Activated T-helper 2 cell treated with anti-CD3 and anti-CD28 coated beads, Interferon-gamma antibody, Interleukin-2, Interleukin-4, amounts not matched to agents 10 μg/mL and 5 μg/mL and 100 μg/mL, durations not matched to agents 14 hours and 24 hours and 36 hours (primary cell): Measurements from ENCODE around the gene EPS8L1. TPM values are rescaled to one million over a fixed set of nuclear protein-coding genes. Genes with fewer than 3 reads are reported as not detected.

Experiments
- DNase-seq: peaks from one replicate; pipeline ENCODE4 v3.0.0; 2021; ENCODE audit warnings: low spot score
- H3K27ac Mint-ChIP-seq: one replicate; pipeline ENCODE4 v1.8.0; 2021; ENCODE audit warnings: mixed read lengths
- H3K27me3 Mint-ChIP-seq: one replicate; pipeline ENCODE4 v1.8.0; 2021; ENCODE audit warnings: low read depth, mixed read lengths
- H3K36me3 Mint-ChIP-seq: one replicate; pipeline ENCODE4 v1.8.0; 2021; ENCODE audit warnings: low read depth, mixed read lengths
- H3K4me1 Mint-ChIP-seq: one replicate; pipeline ENCODE4 v1.8.0; 2021; ENCODE audit warnings: low read depth, mixed read lengths
- H3K4me3 Mint-ChIP-seq: one replicate; pipeline ENCODE4 v1.8.0; 2021; ENCODE audit warnings: low read depth, mild to moderate bottlenecking, moderate library complexity, mixed read lengths
- H3K9me3 Mint-ChIP-seq: one replicate; pipeline ENCODE4 v1.8.0; 2021; ENCODE audit warnings: mixed read lengths
- intact Hi-C: fragments of 100-400 bp; cut with micrococcal nuclease; formaldehyde crosslinking; loops from one replicate; pipeline ENCODE4 v1.15.1; 2023
- total RNA-seq: library from RNA; stranded (reverse); gene quantifications from 2 replicates; pipeline ENCODE4 v1.2.3, GENCODE V29; 2022

Gene EPS8L1
- total RNA-seq, 1 donor from 2014 or later: 6.6 TPM

GRCh38 chr19:55118401-55118991 is 42.8 kb downstream of the EPS8L1 start:
- H3K9me3 Mint-ChIP-seq: no peaks in the 10 kb centered on the region
- peaks cover 17% of the 10 kb centered on the region for H3K36me3 Mint-ChIP-seq
- H3K4me1 Mint-ChIP-seq: peaks cover 29% of the 10 kb centered on the region
- H3K27ac Mint-ChIP-seq: peak overlapping the region; percentile 93
- peaks cover 13% of the 10 kb centered on the region for H3K27me3 Mint-ChIP-seq
- DNase-seq: peak; percentile 16
- H3K4me3 Mint-ChIP-seq: peak overlapping the region; percentile 96
- intact Hi-C loops: loop anchor here (5.0 to 10.0 kb wide), 2 partner anchors 139 to 506 kb away; partner anchors contain the start of genes PPP6R1 and ZNF784

DNA sequence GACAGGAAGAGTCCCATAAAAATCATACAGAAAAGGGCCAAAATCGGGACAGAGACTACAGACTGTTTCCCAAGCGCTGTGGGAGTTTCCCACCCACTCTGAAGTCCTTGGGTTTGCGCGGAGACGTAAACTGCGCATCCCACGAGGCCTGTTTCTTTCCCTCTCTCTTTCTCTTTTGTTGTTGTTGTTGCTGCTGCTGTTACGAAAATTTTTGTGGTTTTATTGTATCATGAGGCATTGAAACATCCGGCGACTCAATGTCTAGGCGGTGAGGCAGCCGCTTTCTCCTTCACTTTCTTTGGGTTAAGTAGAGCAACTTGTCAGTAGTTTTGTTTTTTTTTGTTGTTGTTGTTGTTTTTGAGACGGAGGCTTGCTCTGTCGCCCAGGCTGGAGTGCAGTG is 43.4 kb downstream of the EPS8L1 start:
- Mint-ChIP-seq H3K27me3 (peaks cover 19% of the 10 kb centered on the region), H3K4me1 (peaks cover 29% of the 10 kb centered on the region), H3K4me3 (peak overlapping the region; percentile 96), H3K9me3 (no peaks in the 10 kb centered on the region), H3K27ac (peak overlapping the region; percentile 21), H3K36me3 (peaks cover 17% of the 10 kb centered on the region)
- no peak for DNase-seq
- intact Hi-C loops: loop anchor here (5.0 to 10.0 kb wide), 2 partner anchors 138 to 506 kb away; partner anchors contain the start of genes PPP6R1 and ZNF784

GRCh38 chr19:55131421-55131820 is 55.8 kb downstream of the EPS8L1 start:
- no peaks in the 10 kb centered on the region for H3K36me3 Mint-ChIP-seq
- H3K27me3 Mint-ChIP-seq: peaks cover 19% of the 10 kb centered on the region
- H3K27ac Mint-ChIP-seq: no peak overlapping the region
- intact Hi-C loops: no loop called here
- H3K4me1 Mint-ChIP-seq: no peaks in the 10 kb centered on the region
- no peaks in the 10 kb centered on the region for H3K9me3 Mint-ChIP-seq
- no peak overlapping the region for H3K4me3 Mint-ChIP-seq
- DNase-seq: no peak

GRCh38 chr19:55132453-55133129 is 56.9 kb downstream of the EPS8L1 start:
- H3K4me3 Mint-ChIP-seq: no peak overlapping the region
- H3K4me1 Mint-ChIP-seq: no peaks in the 10 kb centered on the region
- no peak for DNase-seq
- intact Hi-C loops: no loop called here
- no peak overlapping the region for H3K27ac Mint-ChIP-seq
- no peaks in the 10 kb centered on the region for H3K36me3 Mint-ChIP-seq
- H3K27me3 Mint-ChIP-seq: peaks cover 10% of the 10 kb centered on the region
- H3K9me3 Mint-ChIP-seq: no peaks in the 10 kb centered on the region

DNA sequence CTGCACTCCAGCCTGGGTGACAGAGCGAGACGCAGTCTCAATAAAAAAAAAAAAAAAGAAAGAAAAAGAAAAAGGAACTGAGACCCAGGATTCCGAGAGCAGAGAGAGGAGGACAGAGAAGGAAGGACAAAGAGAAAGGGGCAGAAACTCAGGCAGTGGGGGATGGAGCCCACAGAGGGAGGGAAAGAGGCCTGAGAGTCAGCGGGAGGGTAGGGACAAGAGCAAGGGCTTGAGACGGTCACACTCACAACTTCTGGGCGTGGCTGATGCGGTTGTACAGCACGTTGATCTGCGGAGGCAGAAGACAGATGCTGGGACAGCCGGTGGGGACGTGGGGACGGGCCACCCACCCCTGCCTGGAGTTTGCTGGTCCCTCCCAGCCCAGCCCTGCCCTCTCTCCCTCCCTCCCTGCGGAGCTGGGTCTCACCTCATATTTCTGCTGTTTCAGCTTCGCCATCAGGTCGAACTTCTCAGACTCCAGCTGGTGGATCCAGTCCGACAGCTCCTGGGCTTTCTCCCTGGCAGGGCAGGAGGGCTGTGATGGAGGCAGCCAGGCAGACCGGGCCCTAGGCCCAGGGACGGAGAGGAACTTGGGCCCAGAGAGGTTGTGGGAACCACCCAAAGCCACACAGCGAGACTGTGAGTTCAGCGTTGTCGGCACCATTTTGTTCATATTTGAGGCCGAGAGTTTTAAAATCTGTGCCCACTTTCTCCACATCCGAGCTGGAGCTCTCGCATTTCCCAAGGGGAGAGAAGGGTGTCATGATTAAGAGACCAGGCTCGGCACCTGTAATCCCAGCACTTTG is 58.2 kb downstream of the EPS8L1 start:
- H3K27me3 Mint-ChIP-seq: peaks cover 10% of the 10 kb centered on the region
- no peak overlapping the region for H3K27ac Mint-ChIP-seq
- H3K9me3 Mint-ChIP-seq: no peaks in the 10 kb centered on the region
- DNase-seq: no peak
- intact Hi-C loops: no loop called here
- no peak overlapping the region for H3K4me3 Mint-ChIP-seq
- H3K4me1 Mint-ChIP-seq: no peaks in the 10 kb centered on the region
- H3K36me3 Mint-ChIP-seq: no peaks in the 10 kb centered on the region

DNA sequence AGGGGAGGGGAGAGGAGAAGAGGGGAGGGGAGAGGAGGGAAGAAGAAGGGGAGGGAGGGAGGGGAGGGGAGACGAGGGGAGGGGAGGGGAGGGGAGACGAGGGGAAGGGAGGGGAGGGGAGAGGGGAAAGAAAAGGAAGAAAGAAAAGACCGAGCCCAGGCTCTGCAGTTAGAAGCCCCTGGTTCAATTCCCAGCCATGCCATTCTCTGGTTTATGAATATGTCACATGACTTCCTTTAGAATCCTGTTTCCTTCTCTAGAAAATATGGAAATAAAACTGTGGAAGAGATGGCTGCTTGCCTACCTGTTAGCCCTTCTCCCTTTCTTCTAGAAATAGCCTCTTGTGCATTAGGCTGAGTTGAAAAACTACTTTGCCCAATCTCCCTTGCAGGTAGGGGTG is 59.1 kb downstream of the EPS8L1 start:
- Mint-ChIP-seq H3K36me3 (no peaks in the 10 kb centered on the region), H3K4me1 (no peaks in the 10 kb centered on the region), H3K4me3 (no peak overlapping the region), H3K27me3 (peaks cover 10% of the 10 kb centered on the region), H3K9me3 (no peaks in the 10 kb centered on the region), H3K27ac (no peak overlapping the region)
- no peak for DNase-seq
- intact Hi-C loops: no loop called here

GRCh38 chr19:55136399-55137102 is 60.9 kb downstream of the EPS8L1 start:
- Mint-ChIP-seq H3K9me3 (no peaks in the 10 kb centered on the region), H3K27me3 (peaks cover 8% of the 10 kb centered on the region), H3K36me3 (no peaks in the 10 kb centered on the region), H3K27ac (no peak overlapping the region), H3K4me3 (no peak overlapping the region), H3K4me1 (no peaks in the 10 kb centered on the region)
- intact Hi-C loops: no loop called here
- DNase-seq: no peak

Other genes starting within 250 kb of the EPS8L1 start
- not detected in 2 replicates for gene KIR2DS4, start 243.2 kb upstream of the EPS8L1 start, total RNA-seq
- gene KIR3DL2, start 225.4 kb upstream of the EPS8L1 start, total RNA-seq: 0.64 and 0.69 TPM in 2 replicates
- gene FCAR, start 201.6 kb upstream of the EPS8L1 start, total RNA-seq: not detected in 2 replicates
- not detected in 2 replicates for gene NCR1, start 169.7 kb upstream of the EPS8L1 start, total RNA-seq
- not detected in 2 replicates for gene NLRP7, start 128.3 kb upstream of the EPS8L1 start, total RNA-seq
- 13.5 and 14.1 TPM in 2 replicates for gene NLRP2, start 109.5 kb upstream of the EPS8L1 start, total RNA-seq
- gene GP6, start 37.6 kb upstream of the EPS8L1 start, total RNA-seq: 0.37 and 0.50 TPM in 2 replicates
- gene RDH13, start 12.7 kb upstream of the EPS8L1 start, total RNA-seq: 18.3 and 18.9 TPM in 2 replicates
- gene PPP1R12C, start 41.8 kb downstream of the EPS8L1 start, total RNA-seq: 104 and 108 TPM in 2 replicates
- gene TNNT1, start 73.3 kb downstream of the EPS8L1 start, total RNA-seq: 0.27 and 1.3 TPM in 2 replicates
- gene TNNI3, start 81.9 kb downstream of the EPS8L1 start, total RNA-seq: not detected in 2 replicates
- gene DNAAF3, start 90.7 kb downstream of the EPS8L1 start, total RNA-seq: 0.23 and 0.27 TPM in 2 replicates
- gene SYT5, start 104.4 kb downstream of the EPS8L1 start, total RNA-seq: 0.23 TPM in 1 of 2 replicates, not detected in the other
- gene PTPRH, start 133.6 kb downstream of the EPS8L1 start, total RNA-seq: not detected in 2 replicates
- 6.0 and 6.7 TPM in 2 replicates for gene TMEM86B, start 152.9 kb downstream of the EPS8L1 start, total RNA-seq
- gene PPP6R1, start 183.1 kb downstream of the EPS8L1 start, total RNA-seq: 180 and 183 TPM in 2 replicates
- 59.0 and 59.3 TPM in 2 replicates for gene HSPBP1, start 204.2 kb downstream of the EPS8L1 start, total RNA-seq
- gene BRSK1, start 208.1 kb downstream of the EPS8L1 start, total RNA-seq: 5.8 and 6.0 TPM in 2 replicates
- 0.41 and 0.46 TPM in 2 replicates for gene TMEM150B, start 249.5 kb downstream of the EPS8L1 start, total RNA-seq